ENCODE results near the gene DLD.

- no peak for TF ChIP-seq CTCF (IDR thresholded peaks at IDR 0.05)
- TF ChIP-seq POLR2A (IDR thresholded peaks at IDR 0.05): no peak
These were observed 76.4 kb downstream of the DLD start for GRCh38 chr7:107967420-107967819.
